NCI-H524 treated with DMSO at 0.1 percent for 48 hours (cell line): ENCODE measurements around the gene CACNA1B.

Experiments
- DNase-seq: peaks from one replicate; lab custom pipeline; 2025; lab: John Stamatoyannopoulos, UW

The CACNA1B gene

DNA sequence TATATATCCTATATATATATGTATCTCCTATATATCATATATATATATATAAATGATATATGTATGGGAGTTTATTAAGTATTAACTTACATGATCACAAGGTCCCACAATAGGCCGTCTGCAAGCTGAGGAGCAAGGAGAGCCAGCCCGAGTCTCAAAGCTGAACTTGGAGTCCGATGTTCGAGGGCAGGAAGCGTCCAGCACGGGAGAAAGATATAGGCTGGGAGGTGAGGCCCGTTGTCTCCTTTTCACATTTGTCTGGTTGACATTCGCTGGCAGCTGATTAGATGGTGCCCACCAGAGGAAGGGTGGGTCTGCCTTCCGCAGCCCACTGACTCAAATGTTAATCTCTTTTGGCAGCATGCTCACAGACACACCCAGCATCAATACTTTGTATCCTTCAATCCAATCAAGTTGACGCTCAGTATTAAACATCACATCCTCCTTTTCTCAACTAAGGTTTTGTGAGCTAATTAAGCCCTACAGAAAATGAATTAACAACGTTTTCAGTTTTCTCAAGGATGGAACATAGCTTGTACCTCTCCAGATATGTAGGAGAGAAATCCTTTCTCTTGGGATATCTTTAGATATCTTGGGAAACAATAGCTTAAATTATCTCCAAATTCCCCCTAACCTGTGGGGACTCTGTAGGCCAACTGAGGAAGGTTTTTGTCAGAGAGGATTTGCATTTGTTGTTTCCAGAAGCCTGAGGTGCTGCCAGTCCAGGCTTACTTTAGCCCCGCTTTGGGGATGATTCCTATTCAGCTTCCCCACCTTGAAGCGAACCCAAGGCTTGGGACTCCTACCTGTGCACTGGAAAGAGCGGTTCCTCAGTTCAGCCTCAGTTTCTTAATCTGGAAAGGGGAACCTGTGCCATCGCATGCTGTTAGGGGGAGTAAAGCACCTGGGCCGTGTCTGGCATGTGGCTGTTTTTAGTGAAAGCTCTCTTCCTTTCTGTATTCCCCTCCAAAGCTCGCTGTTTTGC lies 163.2 kb downstream of the CACNA1B start:
- no peak for DNase-seq

DNA sequence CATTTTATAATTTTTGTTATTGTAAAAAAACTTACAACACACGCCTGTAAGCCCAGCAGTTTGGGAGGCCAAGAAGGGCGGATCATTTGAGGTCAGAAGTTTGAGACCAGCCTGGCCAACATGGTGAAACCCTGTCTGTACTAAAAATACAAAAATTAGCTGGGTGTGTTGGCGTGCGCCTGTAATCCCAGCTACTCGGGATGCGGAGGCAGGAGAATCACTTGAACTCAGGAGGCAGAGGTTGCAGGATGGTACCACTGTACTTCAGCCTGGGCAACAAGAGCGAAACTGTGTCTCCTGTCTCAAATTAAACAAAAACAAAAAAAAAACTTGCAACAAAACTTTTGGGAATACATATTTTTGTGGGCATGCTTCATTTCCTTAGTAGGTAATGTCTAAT lies 164.6 kb downstream of the CACNA1B start:
- DNase-seq, result no peak

DNA sequence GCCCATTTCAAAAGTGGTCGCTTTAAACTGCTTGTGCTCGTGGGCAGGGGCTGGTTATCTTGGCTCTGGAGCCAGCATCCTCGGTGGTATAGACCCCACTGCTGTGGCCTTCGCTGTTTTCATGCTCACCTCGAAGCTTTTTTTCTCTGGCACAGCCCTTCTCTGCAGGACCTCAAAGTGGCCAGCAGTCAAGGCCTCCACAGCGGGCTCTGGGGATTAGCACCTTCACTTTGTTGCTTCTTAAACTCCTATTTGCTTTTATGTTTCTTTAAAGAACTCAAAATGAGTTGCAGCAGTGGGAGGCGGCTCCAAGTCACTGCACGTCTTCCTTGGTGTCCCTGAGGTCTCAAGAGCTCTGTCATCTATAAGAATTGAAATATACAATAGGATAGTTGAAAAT lies 165.1 kb downstream of the CACNA1B start:
- DNase-seq, result no peak

DNA sequence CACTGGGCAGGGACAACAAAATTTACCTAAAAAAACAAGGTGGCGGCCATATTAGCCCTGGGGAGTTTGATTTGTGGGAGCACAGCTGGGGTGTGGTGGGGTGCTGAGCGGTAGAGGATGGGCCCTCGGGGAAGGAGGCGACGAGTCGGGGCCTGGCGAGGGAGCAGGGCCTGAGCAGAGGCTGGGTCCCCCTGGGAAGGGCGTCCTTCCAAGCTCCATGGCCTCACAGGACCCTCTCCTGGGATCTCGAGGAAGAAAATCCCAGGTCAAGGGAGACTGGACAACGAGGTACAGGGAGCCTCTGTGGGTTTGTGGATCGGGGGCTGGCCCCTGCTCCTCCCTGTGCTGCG lies 165.5 kb downstream of the CACNA1B start:
- no peak for DNase-seq

DNA sequence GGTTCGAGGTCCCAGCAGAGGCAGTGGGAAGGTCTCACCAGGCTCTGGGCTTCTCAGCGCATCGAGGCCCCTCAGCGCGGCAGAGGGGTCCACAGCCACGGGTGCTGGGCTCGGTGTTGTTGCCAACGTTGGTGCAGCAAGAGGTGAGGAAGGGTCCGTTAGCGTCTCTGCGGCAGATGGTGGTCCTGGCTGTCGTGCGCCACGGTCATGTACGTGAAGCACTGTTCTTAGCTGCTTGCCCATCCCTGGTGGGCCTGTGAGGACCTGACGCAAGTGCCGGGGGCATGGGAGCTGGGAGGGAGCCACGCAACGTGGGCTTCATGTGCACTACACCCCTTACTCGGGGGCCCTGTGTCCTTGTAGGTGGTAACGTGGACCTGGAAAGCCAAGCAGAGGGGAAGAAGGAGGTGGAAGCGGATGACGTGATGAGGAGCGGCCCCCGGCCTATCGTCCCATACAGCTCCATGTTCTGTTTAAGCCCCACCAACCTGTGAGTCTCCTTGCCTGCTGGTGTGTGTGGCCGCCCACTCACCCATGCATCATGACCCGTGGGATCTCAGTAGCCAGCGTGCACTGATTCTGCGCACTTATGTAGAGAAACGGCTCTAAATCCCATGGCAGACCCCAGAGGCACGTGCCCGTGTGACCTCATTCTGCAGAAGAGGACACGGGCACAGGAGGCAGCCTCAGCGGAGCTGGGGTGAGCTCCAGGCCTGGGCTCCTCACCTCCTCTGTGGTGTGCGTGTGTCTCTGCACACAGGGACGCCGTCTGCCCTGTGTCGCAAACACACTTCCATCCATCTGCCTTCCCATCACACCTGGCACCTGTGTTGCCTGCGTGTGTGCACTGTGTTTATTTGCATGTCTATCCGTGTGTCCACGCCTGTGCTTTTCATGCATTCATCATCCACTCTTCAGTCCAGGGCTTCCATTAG lies 166.1 kb downstream of the CACNA1B start:
- DNase-seq, result no peak

DNA sequence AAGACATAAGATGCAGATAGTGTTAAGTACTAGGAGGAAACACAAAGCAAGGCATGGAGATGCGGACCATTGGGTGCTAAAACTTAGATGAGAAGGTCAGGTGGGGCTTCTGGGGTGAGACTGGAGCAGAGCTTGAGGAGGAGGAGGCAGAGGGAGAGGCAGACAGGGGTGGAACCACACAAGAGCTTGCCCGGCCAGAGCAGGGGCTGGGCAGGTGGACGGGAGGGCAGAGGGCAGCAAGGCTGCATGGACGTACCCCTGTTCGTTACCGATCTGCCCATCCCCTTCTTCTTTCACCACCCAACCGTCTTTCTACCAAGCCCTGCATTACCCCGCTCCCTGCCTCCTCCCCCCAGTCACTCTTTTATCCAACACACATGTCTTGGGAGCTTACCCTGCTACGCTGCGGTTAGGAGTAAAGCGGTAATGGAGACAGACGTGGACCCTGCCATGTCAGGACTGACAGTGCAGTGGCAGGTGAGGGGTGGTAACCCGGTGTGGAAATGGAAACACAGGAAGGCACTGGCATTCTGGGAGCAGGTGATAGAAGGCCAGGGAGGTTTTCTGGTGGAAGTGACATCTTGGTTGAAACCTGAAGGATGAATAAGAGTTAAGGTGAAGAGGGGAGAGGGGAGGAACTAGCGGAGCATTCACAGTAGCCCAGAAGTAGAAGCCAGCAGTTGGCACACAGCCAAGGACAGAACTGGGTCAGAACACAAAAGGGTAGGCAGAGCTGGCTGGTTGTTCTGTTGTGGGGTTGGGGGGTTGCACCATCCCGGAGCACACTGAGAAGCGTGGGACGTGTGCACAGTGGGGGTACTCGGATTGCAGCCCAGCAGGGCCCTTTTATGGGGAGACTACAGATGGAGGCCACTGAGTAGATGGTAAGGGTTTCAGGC lies 167.2 kb downstream of the CACNA1B start:
- DNase-seq, result no peak

DNA sequence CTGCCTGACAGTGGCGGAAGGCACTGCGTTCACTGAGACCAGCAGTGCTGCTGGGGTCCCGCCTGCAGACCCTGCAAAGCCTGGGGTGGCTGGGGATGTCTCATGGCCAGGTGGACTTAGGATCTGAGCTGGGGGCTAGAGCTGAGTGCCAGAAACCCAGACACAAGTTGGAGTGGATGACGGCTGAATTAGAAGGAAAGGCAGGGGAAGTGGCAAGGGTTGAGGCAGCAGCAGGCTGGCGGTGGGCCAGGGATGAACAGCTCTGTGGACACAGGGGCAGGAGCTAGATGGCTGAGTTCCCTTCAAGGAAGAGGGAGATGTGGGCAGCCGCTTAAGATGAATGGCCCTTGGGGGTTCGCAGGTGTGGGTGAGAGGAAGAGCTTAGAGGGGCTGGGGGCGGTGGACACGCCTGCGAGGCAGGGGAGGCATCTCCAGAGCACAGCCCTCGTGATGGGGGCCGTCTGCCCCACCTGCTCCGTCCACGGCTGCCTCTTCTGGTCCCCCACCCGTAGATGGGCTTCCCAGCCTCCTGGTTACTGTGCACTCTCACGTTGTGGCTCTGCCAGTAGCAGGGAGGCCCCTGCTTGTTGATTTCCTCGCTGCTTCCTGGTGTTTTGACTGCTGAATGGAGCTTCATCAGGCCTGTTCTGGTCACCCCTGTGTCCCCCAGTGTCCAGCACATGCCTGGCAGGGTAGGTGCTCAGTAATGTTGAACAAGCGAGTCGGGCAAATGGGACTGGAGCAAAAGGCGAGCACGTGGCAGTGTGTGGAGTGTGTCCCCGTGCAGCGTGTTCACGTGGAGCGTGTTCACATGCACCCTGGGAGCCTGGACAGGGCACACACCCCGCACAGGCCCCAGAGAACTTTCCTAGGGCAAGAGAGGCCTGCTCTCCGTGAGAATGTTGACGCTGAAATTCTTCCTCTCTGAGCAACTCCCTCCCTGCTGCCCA lies 168.2 kb downstream of the CACNA1B start:
- DNase-seq, result no peak

DNA sequence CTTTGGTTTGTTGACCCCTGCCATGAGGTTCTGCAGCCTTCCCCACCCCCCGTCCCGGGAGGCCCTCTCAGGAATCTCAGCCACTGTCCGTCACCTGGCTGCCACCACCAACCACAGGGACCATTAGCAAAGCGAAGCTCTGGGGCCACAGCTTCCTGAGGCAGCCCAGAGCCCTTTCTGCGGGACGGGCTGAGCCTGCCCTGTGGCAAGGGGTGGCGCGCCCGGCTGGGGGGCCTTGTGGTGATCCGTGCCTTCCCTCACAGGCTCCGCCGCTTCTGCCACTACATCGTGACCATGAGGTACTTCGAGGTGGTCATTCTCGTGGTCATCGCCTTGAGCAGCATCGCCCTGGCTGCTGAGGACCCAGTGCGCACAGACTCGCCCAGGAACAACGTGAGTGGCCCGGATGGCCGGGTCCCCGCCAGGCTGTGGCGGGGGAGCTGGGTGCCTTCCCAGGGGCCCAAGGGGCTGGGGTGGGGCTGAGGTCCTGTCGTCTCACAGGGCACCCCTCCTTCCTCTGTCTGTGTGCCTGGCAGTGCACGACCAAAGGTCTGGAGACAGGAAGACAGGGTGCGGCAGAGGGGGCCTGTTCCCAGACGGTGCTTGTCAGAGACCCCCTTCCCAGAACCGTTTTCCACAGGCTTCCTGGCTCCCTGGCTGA lies 169.2 kb downstream of the CACNA1B start:
- no peak for DNase-seq

DNA sequence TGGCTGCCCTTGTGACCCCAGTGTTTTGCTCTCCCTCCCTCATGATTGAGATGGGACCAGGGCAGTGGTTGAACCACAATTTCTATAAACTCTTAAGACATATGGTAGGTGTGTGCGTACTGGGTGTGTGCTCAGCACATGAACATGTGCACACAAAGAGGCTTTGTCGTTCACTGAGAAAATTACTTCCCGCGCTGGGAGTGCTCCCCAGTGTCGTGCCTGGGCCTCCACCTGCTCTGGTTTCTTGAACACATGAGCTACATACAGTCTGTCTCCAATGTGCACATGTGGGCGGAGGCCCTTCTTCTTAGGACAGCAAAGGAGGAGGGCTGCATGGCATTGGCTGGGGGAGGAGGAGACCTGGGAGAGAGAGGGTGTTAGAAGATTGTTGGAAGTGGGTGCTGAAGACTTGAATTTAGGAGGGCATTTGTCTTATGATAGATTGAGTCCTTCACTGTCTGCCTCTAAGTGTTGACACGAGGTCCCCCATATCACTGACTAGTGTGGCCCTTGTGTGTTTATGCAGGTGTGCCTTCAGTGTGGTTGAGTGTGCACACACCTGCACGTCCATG lies 170.0 kb downstream of the CACNA1B start:
- no peak for DNase-seq

DNA sequence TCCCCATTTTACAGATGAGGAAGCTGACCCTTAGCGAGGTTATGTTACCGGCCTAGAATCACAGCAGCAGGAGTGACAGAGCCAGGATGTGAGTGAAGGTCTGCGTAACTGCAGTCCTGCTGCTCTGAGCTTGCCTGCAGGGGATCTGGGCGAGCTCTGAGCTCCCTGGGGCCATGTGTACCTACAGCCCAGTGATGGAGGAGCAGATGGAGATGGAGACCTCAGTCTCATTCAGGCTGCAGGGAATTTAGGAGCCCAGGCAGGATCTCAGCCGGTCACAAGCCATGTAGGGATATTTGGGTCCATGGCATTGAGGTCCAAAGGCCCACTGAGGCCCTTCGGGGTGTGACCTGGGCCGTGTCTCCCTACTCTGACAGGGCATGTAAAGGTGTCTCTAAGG lies 170.6 kb downstream of the CACNA1B start:
- DNase-seq, result no peak

DNA sequence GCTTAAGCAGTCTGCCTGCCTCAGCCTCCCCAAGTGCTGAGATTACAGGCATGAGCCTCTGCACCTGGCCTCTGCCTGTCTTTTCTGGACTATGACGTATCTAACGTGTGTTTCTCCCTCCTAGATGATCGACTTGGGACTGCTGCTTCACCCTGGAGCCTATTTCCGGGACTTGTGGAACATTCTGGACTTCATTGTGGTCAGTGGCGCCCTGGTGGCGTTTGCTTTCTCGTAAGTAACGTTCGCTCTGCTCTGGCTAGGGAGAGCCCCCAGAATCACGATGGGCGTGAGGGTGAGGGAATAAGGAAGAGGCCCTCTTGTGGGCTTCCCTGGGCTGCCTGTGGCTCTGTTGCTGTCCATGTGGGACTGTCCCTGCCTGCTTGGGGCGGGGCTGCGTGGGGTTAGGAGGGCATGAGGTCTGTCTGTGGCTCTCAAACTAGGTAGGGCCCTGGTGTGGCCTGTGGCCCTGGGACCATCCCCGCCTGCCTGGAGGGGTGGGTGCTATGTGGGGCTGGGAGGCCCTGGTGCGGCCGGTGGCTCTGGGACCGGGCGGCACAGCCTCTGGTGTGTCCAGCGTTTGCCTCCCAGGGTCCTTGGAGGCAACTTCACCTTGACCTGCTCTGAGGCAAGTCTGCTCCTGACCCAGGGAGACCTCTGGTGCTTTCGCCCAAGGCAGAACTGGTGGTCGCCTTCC lies 171.7 kb downstream of the CACNA1B start:
- no peak for DNase-seq

DNA sequence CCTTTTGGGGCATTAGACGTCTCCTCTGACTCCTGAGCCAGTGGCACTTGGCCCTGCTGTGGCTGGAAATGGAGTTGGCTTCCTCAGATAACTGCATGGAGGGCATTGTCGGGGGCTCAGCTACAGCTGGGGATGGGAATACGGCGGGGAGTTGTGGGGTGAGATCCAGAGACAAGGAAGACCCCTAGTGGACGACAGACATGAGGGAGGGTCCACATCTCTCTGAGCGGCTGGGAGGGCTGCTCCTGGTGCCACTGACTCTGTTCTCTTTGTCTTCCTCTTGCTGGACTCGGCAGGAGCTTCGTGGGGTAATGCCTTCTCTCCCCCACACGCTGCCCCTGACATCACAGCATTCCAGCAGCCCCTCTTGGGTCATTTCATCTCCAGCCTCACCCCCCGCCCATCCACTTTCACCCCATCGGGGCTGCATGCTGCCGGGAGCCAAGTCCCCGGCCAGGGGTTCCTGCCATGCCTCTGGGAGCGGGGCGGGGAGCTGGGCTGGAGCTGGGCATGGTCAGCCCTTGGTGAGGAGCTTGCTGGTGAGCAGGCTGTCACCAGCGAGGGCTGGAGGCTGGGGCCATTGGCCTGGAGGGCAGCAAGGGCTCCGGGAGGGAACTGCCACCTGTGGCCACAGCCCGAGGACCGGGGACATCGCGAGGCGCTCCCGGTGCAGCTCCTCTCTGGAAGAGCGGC lies 172.3 kb downstream of the CACNA1B start:
- no peak for DNase-seq

DNA sequence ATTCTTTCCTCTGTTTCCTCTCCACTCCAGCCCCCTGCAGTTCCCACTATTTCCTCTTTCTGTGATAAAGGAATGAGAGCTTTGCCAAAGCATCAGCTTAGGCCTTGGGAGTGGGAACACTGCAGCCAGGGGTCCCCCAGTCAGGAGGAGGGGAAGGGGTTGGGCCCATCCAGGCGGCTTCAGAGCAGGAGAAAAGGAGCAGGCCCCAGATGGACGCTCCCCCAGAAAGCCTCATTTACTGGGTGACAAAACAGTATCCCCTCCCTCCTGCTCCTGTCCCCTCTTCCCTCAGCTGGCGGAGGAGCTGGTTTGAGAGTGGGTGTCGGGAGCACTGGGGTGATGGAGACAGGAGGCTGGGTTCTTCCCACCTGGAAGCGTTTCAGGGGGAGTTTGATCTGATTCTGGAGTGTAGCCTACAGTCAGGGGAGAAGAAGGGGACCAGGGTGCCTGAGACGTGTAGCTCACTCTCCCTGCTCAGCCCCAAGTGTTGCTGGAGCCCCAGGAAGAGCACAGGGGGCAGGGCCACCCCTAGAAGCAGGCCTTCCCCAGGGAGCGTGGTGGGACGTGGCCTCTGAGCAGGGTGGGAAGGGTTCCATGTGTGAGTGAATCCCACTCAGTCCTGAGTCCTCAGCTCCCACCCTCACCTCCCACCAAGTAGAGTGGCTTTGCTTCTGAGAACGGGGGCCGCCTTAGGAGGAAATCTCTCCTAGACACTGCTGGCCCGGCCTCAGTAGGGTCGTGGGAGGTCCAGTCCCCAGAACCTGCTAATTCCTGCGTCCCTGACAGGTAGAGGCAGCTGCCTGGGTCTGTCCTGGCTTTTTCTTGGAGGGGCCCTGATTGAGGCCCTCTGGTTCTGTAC lies 173.1 kb downstream of the CACNA1B start:
- no peak for DNase-seq

DNA sequence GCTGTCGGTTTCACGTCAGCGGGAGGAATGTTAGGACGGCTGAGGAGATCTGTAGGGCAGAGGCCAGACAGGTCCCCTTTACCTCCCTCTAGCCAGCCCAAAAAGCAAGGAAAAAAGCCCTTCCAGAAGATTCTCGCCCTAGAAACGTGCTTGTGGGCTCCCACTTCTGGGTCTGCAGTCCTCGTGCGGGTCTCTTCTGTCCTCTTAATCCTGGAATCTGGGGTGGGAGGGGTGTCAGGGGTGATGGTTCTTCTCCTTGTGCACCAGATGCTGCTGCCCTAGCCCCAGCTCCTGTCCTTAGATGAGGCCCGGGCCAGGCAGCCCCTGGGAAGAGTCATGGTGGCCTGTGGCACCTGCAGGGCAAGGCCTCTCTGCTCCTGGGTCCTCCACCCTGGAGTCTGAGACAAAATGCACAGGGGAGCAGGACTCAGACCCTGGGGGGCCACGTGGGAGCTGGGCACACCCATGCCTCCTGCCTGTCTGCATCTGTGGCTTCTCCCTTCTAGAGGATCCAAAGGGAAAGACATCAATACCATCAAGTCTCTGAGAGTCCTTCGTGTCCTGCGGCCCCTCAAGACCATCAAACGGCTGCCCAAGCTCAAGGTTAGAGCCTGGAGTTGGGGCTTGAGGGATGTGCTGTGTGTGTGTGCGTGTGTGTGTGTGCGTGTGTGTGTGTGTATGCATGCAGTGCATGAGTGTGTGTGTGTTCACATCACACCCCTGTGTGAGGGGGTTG lies 174.2 kb downstream of the CACNA1B start:
- DNase-seq, result no peak

DNA sequence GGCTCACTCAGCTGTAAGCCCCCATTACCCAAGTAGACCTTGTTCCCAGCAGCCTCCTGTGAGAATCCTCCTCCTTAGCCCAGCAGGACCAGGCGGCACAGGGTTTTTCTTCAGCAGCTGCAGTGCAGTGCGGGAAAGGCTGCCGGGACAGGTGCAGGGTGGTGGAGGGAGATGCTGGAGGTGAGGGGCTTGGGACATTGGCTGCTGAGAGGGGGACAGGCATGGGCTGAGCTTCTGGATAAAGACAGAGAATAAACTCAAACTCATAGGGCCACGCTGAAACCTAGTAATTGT lies 174.7 kb downstream of the CACNA1B start:
- no peak for DNase-seq

DNA sequence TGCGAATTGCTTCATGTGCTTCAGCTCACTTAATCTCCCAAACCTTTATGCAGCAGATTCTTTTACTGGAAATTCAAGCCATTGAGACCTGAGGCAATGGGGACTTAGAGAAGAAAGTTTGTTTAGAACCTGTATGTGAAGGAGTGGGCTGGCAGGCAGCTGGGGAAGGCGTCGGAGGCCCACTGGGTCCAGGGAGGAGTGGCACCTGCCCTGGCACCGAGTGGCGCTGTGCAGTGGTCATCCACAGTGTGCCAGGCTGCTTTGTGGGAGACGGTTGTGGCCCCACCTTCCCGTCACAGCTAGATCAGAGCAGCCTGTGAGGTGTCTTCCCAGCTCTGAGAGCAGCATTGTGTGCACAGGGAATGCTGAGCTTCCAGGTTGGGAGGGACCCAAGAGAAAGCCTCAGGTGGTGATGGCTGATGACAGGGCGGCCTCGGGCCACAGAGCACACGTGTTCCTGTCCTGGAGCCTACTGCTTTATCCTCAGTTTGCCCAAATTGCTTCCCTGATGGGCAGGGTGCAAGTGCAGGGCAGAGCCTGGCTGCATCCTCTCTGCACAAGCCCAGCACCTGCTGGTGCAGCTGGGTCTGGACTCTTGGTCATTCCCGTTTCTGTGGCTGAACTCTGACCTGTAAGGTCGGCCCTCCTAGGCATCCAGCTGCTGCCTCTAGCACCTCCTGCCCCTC lies 175.2 kb downstream of the CACNA1B start:
- DNase-seq, result no peak
